ENCODE data around the gene PCDHA12. TPM values are rescaled to one million over a fixed set of nuclear protein-coding genes. Genes with fewer than 3 reads are reported as not detected.
A peak's percentile ranks its signal among the peaks of the same experiment; 100 is the strongest.

PCDHA12 gene
- total RNA-seq, 1 donor from 2014 or later = 16.0 TPM

DNA sequence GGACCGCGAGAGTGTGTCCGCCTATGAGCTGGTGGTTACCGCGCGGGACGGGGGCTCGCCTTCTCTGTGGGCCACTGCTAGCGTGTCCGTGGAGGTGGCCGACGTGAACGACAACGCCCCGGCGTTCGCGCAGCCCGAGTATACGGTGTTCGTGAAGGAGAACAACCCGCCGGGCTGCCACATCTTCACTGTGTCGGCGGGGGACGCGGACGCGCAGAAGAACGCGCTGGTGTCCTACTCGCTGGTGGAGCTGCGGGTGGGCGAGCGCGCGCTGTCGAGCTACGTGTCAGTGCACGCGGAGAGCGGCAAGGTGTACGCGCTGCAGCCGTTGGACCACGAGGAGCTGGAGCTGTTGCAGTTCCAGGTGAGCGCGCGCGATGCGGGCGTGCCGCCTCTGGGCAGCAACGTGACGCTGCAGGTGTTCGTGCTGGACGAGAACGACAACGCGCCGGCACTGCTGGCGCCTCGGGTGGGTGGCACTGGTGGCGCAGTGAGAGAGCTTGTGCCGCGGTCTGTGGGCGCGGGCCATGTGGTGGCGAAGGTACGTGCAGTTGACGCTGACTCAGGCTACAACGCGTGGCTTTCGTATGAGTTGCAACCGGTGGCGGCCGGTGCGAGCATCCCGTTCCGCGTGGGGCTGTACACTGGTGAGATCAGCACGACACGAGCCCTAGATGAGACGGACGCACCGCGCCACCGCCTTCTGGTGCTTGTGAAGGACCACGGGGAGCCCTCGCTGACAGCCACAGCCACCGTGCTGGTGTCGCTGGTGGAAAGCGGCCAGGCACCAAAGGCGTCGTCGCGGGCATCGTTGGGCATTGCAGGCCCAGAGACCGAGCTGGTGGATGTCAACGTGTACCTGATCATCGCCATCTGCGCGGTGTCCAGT is 39.2 kb upstream of the PCDHA12 start:
- Mint-ChIP-seq H3K36me3 (ENCODE audit: low read depth, unreplicated experiment) (peaks cover 9% of the 10 kb centered on the region), H3K4me3 (ENCODE audit: unreplicated experiment) (no peak overlapping the region), H3K9me3 (ENCODE audit: unreplicated experiment) (peaks cover 5% of the 10 kb centered on the region), H3K27ac (ENCODE audit: unreplicated experiment) (no peak overlapping the region), H3K4me1 (ENCODE audit: low read depth, unreplicated experiment) (no peaks in the 10 kb centered on the region), H3K27me3 (ENCODE audit: low read depth, unreplicated experiment) (no peaks in the 10 kb centered on the region)
- no peaks in the 10 kb centered on the region for H4K20me1 ChIP-seq (ENCODE audit: insufficient read depth, low read length)
- no peaks in the 10 kb centered on the region for H3K4me1 ChIP-seq (ENCODE audit: insufficient read depth, low read length)
- H3K4me2 ChIP-seq (ENCODE audit: low read length) = no peak overlapping the region
- no peak overlapping the region for H3K9ac ChIP-seq (ENCODE audit: low read length)
- H2AFZ ChIP-seq (ENCODE audit: low read depth, low read length) = no peak overlapping the region
- no peaks in the 10 kb centered on the region for H3K36me3 ChIP-seq (ENCODE audit: insufficient read depth, low read length)
- no peaks in the 10 kb centered on the region for H3K79me2 ChIP-seq (ENCODE audit: insufficient read depth, low read length)
- DNase-seq (ENCODE audit: low read depth) (no peak), FAIRE-seq (no peak)
- TF ChIP-seq, protein P1, sequence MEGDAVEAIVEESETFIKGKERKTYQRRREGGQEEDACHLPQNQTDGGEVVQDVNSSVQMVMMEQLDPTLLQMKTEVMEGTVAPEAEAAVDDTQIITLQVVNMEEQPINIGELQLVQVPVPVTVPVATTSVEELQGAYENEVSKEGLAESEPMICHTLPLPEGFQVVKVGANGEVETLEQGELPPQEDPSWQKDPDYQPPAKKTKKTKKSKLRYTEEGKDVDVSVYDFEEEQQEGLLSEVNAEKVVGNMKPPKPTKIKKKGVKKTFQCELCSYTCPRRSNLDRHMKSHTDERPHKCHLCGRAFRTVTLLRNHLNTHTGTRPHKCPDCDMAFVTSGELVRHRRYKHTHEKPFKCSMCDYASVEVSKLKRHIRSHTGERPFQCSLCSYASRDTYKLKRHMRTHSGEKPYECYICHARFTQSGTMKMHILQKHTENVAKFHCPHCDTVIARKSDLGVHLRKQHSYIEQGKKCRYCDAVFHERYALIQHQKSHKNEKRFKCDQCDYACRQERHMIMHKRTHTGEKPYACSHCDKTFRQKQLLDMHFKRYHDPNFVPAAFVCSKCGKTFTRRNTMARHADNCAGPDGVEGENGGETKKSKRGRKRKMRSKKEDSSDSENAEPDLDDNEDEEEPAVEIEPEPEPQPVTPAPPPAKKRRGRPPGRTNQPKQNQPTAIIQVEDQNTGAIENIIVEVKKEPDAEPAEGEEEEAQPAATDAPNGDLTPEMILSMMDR (IDR thresholded peaks at IDR 0.05; ENCODE audit: insufficient read depth, low read depth, low read length) = no peak
- TF ChIP-seq EZH2 (IDR thresholded peaks at IDR 0.05; ENCODE audit: insufficient read depth, low read length) = no peak
- peaks cover 14% of the 10 kb centered on the region for H3K9me3 ChIP-seq (ENCODE audit: insufficient read depth, low read depth, low read length)
- no peak overlapping the region for H3K4me3 ChIP-seq (ENCODE audit: insufficient read depth, low read depth, low read length)
- H3K27me3 ChIP-seq (ENCODE audit: insufficient read depth, low read length) = no peaks in the 10 kb centered on the region
- H3K27ac ChIP-seq (ENCODE audit: low read depth, low read length) = no peak overlapping the region

DNA sequence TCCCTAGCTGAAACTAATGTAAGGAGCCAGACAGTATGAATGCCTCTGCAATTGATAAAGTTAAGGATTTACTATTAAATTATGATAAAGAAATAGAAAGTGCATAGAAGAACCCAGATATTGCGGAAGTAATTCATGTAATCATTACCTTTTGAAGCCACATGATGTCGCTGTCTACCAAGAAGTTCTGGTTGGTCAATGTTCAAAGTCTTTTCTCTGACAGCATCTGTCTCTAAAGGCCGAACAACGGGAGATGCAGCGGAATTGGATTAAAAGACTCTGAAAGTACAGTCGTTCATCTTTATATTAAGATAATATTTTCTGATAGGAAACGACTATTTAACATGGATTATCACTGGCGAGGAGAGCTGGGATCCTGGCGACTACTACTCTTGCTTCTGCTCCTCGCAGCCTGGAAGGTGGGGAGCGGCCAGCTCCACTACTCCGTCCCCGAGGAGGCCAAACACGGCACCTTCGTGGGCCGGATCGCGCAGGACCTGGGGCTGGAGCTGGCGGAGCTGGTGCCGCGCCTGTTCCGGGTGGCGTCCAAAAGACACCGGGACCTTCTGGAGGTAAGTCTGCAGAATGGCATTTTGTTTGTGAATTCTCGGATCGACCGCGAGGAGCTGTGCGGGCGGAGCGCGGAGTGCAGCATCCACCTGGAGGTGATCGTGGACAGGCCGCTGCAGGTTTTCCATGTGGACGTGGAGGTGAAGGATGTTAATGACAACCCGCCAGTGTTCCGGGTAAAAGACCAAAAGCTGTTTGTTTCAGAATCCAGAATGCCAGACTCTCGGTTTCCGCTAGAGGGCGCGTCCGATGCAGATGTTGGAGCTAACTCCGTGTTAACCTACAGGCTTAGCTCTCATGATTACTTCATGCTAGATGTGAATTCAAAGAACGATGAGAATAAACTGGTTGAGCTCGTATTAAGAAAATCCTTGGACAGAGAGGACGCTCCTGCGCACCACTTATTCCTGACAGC is 33.8 kb upstream of the PCDHA12 start, which contains the start of gene PCDHA8:
Gene PCDHA8 (plus strand): TSS at position 210 of the 985 bp plus-strand sequence. CDS start 135 bp downstream, at position 345.
- Histone ChIP-seq H4K20me1 (ENCODE audit: insufficient read depth, low read length) (no peaks in the 10 kb centered on the region), H3K9ac (ENCODE audit: low read length) (no peak within 1 kb of the TSS), H3K9me3 (ENCODE audit: insufficient read depth, low read depth, low read length) (peaks cover 3% of the 10 kb centered on the region), H3K4me2 (ENCODE audit: low read length) (no peak within 1 kb of the TSS), H3K4me3 (ENCODE audit: insufficient read depth, low read depth, low read length) (no peak within 1 kb of the TSS), H3K79me2 (ENCODE audit: insufficient read depth, low read length) (no peaks in the 10 kb centered on the region), H2AFZ (ENCODE audit: low read depth, low read length) (no peak within 1 kb of the TSS), H3K27me3 (ENCODE audit: insufficient read depth, low read length) (no peaks in the 10 kb centered on the region), H3K36me3 (ENCODE audit: insufficient read depth, low read length) (no peaks in the 10 kb centered on the region), H3K27ac (ENCODE audit: low read depth, low read length) (no peak within 1 kb of the TSS), H3K4me1 (ENCODE audit: insufficient read depth, low read length) (no peaks in the 10 kb centered on the region)
- H3K4me3 Mint-ChIP-seq (ENCODE audit: unreplicated experiment) = no peak within 1 kb of the TSS
- TF ChIP-seq EZH2 (IDR thresholded peaks at IDR 0.05; ENCODE audit: insufficient read depth, low read length) = no peak
- TF ChIP-seq, protein P1 (IDR thresholded peaks at IDR 0.05; ENCODE audit: insufficient read depth, low read depth, low read length) = peak; percentile 5
- peaks cover 16% of the 10 kb centered on the region for H3K36me3 Mint-ChIP-seq (ENCODE audit: low read depth, unreplicated experiment)
- H3K27me3 Mint-ChIP-seq (ENCODE audit: low read depth, unreplicated experiment) = no peaks in the 10 kb centered on the region
- no peak for DNase-seq (ENCODE audit: low read depth)
- peaks cover 5% of the 10 kb centered on the region for H3K9me3 Mint-ChIP-seq (ENCODE audit: unreplicated experiment)
- no peaks in the 10 kb centered on the region for H3K4me1 Mint-ChIP-seq (ENCODE audit: low read depth, unreplicated experiment)
- no peak for FAIRE-seq
- no peak within 1 kb of the TSS for H3K27ac Mint-ChIP-seq (ENCODE audit: unreplicated experiment)
